Measurements from ENCODE around the gene EVA1A. TPM values are rescaled to one million over a fixed set of nuclear protein-coding genes. Genes with fewer than 3 reads are reported as not detected.

The EVA1A gene
- total and polyA plus RNA-seq, 2 of the 8 experiments (the other 6 are each of a cell fraction or from before 2014, with no cell fraction given) = 2.4 to 4.3 TPM

DNA sequence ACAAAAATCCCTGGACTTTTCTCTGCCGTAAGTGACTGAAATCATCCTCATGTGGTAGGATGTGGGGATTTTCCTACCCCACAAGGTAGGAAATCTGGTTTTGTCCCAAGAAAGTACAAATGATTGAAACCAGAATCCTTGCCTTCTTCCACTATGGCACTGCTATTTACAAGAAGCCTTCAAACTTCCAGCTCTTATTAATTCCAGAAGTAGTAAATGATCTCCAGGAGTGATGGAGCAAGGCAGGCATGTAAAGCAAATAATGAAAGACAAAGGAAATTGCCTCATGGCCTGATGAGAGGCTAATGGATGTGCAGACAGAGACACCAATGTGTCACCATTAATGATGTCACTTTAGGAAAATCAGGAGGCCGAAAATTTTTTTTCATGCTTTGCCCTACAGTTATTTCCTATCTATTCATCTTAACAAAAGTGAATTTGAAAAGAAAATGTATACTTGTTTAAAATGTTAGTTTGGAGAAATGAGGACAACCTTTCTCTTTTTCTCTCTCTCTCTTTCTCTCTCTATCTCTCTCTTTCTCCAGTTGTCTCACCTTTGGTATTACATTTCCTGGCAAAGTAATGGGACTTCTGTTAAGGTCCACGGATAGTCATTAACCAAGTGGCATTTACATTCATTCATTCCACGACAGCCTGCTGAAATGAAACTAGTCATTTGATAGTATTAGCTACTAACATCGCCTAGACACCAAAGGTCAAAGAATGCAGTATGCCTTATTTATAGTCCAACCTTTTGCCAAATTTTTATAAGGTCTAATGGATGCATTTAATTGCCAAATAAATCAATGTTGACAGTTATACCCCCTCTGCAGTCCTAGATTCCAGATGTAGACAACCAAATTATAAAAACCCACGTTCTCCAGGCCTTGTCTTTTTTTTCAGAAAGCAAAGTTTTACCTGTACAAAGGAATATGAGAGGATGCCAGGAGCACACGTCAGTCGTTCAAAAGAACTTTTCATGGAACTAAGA, 5.0 kb upstream of the EVA1A start:
- DNase-seq (ENCODE audit: low read depth in 1 of 2, low spot score in 2 of 2) (no peak), FAIRE-seq (no peak)
- Histone ChIP-seq H4K5ac (ENCODE audit: insufficient read length, low read depth, low read length) (no peak overlapping the region), H3K4me3 (ENCODE audit: extremely low read depth in 1 of 4, insufficient read depth in 2 of 4, low read depth in 3 of 4, low read length in 4 of 4) (no peak overlapping the region), H3K56ac (replicated peaks; ENCODE audit: insufficient read length, low read depth, low read length) (no peak overlapping the region), H4K91ac (replicated peaks; ENCODE audit: insufficient read length, low read length) (no peak overlapping the region), H3K36me3 (ENCODE audit: control insufficient read depth in 2 of 4, insufficient read depth in 4 of 4, low read length in 3 of 4) (no peaks in the 10 kb centered on the region), H3K18ac (ENCODE audit: extremely low read depth, low read length) (no peak overlapping the region), H3K4ac (replicated peaks; ENCODE audit: insufficient read length, low read depth, low read length) (no peak overlapping the region), H3K4me1 (replicated peaks in 1 of 4; ENCODE audit: control insufficient read depth in 3 of 4, insufficient read depth in 4 of 4, low read length in 3 of 4) (0 out of 7 replicates have a peak, but pooled peaks cover 0 to 4% (median 1%) of the 10 kb centered on the region in 4 experiments), H3K14ac (ENCODE audit: insufficient read length) (no peak overlapping the region), H2BK20ac (ENCODE audit: low read length) (no peak overlapping the region), H3K79me2 (ENCODE audit: control insufficient read depth in 1 of 2, insufficient read depth in 2 of 2, low read length in 2 of 2) (no peaks in the 10 kb centered on the region), H2AK5ac (ENCODE audit: low read depth, low read length) (no peak overlapping the region), H3K9me3 (ENCODE audit: insufficient read depth in 2 of 2, low read depth in 1 of 2, low read length in 1 of 2) (no peaks in the 10 kb centered on the region), H3K79me1 (ENCODE audit: low read depth, low read length) (no peaks in the 10 kb centered on the region), H3K23me2 (ENCODE audit: low read depth, low read length) (peaks cover 4% of the 10 kb centered on the region; the same call in 1 of the 2 replicates), H2BK15ac (ENCODE audit: low read length) (no peak overlapping the region), H3K4me2 (ENCODE audit: insufficient read depth in 1 of 2, low read depth in 2 of 2, low read length in 2 of 2) (no peak overlapping the region), H2BK120ac (replicated peaks; ENCODE audit: low read depth, low read length) (no peak overlapping the region), H2AFZ (ENCODE audit: low read length) (no peak overlapping the region), H2BK12ac (ENCODE audit: low read depth, low read length) (no peak overlapping the region), H3K27me3 (replicated peaks in 1 of 4; ENCODE audit: control insufficient read depth in 3 of 4, extremely low read depth in 1 of 4, insufficient read depth in 3 of 4, low read length in 3 of 4) (peaks cover 0 to 9% (median 7%) of the 10 kb centered on the region in 4 experiments; a peak in 5 of 7 replicates), H3K27ac (ENCODE audit: low read depth, low read length) (no peak overlapping the region), H3K9ac (replicated peaks in 1 of 4; ENCODE audit: extremely low read depth in 1 of 4, low read depth in 3 of 4, low read length in 3 of 4) (no peak overlapping the region), H4K20me1 (replicated peaks in 1 of 2; ENCODE audit: control insufficient read depth in 1 of 2, insufficient read depth in 2 of 2, low read length in 2 of 2) (no peaks in the 10 kb centered on the region), H4K8ac (ENCODE audit: extremely low read depth, insufficient read depth, low read length) (no peak overlapping the region), H3K23ac (ENCODE audit: insufficient read length) (no peak overlapping the region), H2BK5ac (ENCODE audit: low read depth, low read length) (no peak overlapping the region)
- TF ChIP-seq ZNF274 (IDR thresholded peaks at IDR 0.05; ENCODE audit: borderline replicate concordance, extremely low read depth, low read length) (no peak), GTF2F1 (IDR thresholded peaks at IDR 0.05; ENCODE audit: borderline replicate concordance, low read depth, low read length) (no peak), YY1 (IDR thresholded peaks at IDR 0.05; ENCODE audit: low read depth, low read length) (no peak)
- CTCF ChIA-PET (ENCODE audit: partially characterized antibody) = interaction anchor here (0.6 to 2.1 kb wide), 10 partner anchors 9 to 502 kb away, joined by 3 to 9 read pairs (median 4); no protein-coding TSS in a partner anchor
- POLR2A ChIA-PET (ENCODE audit: partially characterized antibody) = no interaction called here
- 89% methylated on average over 8 of the region's 8 CpGs; no CpG with 5 or more reads in 1 of the 2 experiments for WGBS, 2 experiments (ENCODE audit: extremely low coverage in 1 of 2, insufficient coverage in 1 of 2, insufficient read length in 1 of 2, insufficient replicate concordance in 2 of 2, low coverage in 1 of 2, low lambda C conversion rate in 2 of 2, missing lambda C conversion rate in 1 of 2)

Data from H1 (cell line).